Right lobe of liver (tissue), 4 donors: ENCODE measurements around the gene UBE2H.

Source experiments
- CTCF ChIP-seq, 4 donors: fragments of 200-600 bp in 3 of 4; fragments of 450-650 bp in 1 of 4; IDR thresholded peaks; one replicate each; pipeline versions ENCODE4 v1.5.1 to v1.8.0; 2016 to 2022; ENCODE audit warnings: antibody characterized with exemption in 4 of 4, mild to moderate bottlenecking in 2 of 4
- POLR2A ChIP-seq: fragments of 450-650 bp; IDR thresholded peaks from one replicate; pipeline ENCODE4 v1.6.1; 2017; ENCODE audit warnings: antibody characterized with exemption, mild to moderate bottlenecking
- donor health status: DM: no; HTN: no; CAD: no.
- donor health status: DM: no; HTN: no; CAD: no.
- donor health status: DM: no; HTN: yes; CAD: no.

GRCh38 chr7:129866251-129866650 lies 86.5 kb downstream of the UBE2H start:
- TF ChIP-seq POLR2A (no peak), CTCF (IDR thresholded peaks at IDR 0.05) (no peak)
